Tracheal epithelial cell (primary cell): Measurements from ENCODE around the gene IL1RAPL2. TPM values are rescaled to one million over a fixed set of nuclear protein-coding genes. Genes with fewer than 3 reads are reported as not detected.

Experiments
- total RNA-seq: library from RNA; depleted of rRNA; stranded (reverse); fragments of >200 nt; gene quantifications from 2 replicates; pipeline ENCODE4 v1.2.1, GENCODE V29; 2014

IL1RAPL2 gene
- under 0.01 TPM in 1 of 2 replicates, not detected in the other for total RNA-seq

DNA sequence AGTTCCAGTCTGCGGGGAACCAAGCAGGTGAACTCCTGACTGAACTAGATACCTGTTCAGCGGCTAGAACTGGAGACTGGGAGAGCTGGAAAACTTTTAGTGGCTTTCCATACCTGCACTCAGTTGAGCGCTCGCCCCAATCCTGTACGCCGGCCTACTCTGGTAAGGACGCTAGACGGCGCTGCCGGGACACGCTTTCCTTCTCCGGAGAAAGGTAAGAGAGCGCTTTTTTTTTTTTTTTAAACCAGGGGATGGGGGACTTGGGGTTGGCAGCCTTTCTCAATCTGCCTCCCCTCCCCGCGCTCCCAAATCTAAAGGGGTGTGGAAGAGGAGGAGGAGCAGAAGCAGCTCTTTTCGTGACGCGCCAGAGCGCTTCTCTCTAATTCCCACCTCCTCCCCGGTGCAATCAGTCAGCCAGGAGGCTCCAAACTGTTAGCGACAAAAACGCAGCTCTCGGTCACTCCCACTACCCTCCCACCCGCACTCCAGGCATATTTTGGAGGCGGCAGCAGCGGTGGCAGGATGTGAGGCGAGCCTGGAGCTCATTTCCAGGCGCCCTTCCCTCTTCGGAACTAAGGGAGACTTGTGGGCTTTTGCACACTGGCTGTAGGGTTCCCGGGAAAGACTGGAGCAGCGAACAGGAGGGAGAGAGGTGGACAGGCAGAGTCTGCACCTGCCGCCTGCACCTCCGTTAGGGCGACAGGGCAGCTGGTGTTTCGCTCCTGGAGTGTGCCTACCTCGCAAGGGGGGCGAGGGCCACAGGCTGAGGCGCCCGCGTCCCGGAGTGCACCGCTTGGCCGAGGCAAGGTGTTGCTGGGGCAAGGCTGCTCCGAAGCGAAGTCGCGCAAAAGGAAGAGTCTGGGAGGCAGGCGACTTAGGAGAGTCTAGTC lies at the start of gene IL1RAPL2:
TSS of gene IL1RAPL2 (plus strand) at position 409 of the 890 bp plus-strand sequence.

DNA sequence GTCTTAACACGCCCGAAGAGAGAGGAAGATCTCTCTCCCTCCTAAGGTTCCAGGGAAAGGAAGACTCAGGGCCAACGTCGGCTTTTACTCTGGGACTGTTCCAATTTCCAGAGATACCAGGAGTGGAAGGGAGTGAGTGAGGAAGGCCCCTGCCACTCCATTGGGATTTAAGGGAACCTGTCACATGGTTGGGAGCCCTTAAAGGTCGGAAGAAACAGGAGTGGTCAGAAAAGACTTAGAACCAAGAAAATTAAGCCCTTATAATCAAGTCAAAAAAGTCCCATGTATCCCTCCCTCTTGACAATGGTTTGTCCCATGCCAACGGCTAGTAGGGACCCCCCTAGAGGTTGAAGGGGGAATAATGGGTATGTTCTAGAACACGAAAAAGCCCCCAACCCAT lies 654.6 kb downstream of the IL1RAPL2 start, which contains the start of gene TEX13A:
TSS of gene TEX13A (minus strand) at position 59 of the 400 bp plus-strand sequence. CDS start 297 bp downstream, outside the sequence.

